A673 (cell line): ENCODE measurements around the gene CENPF. TPM values are rescaled to one million over a fixed set of nuclear protein-coding genes. Genes with fewer than 3 reads are reported as not detected.

Experiments used
- BruUV-seq: library from RNA; stranded (reverse); fragments of 400-500 nt; replicated peaks from 2 replicates; lab custom pipeline; 2021; lab: Mats Ljungman, UMichigan
- CTCF ChIA-PET: fragments of 300-600 bp; sonication (Branson Sonifier 250); formaldehyde crosslinking; loops from one replicate; lab custom pipeline; 2022; ENCODE audit warnings: antibody characterized with exemption; lab: Charles Lee
- POLR2A ChIA-PET: fragments of 300-600 bp; sonication (Branson Sonifier 250); formaldehyde crosslinking; loops from one replicate; lab custom pipeline; 2022; ENCODE audit warnings: antibody characterized with exemption; ENCODE audit not compliant: low non-redundant PET; lab: Charles Lee
- DNase-seq: peaks from one replicate; pipeline ENCODE4 v3.0.0-alpha.2; 2015; ENCODE audit warnings: low spot score
- H3K27ac ChIP-seq: fragments of 200-600 bp; sonication (generic); 2 replicates; pipeline ENCODE4 v1.5.1; 2016; ENCODE audit warnings: mixed run types, low read depth, mild to moderate bottlenecking, mixed read lengths, antibody characterized with exemption, low read length; ENCODE audit not compliant: poor library complexity, severe bottlenecking
- H3K27me3 ChIP-seq: fragments of 200-600 bp; sonication (generic); replicated peaks from 2 replicates; pipeline ENCODE4 v1.6.1; 2017; ENCODE audit warnings: mixed run types, low read depth, mild to moderate bottlenecking, mixed read lengths, antibody characterized with exemption, low read length; ENCODE audit not compliant: insufficient read depth, poor library complexity
- H3K36me3 ChIP-seq: fragments of 200-600 bp; sonication (generic); 2 replicates; pipeline ENCODE4 v1.6.1; 2016; ENCODE audit warnings: mixed run types, mild to moderate bottlenecking, mixed read lengths, antibody characterized with exemption, low read length; ENCODE audit not compliant: insufficient read depth, poor library complexity, severe bottlenecking
- H3K4me1 ChIP-seq: fragments of 200-600 bp; sonication (generic); 2 replicates; pipeline ENCODE4 v1.6.1; 2017; ENCODE audit warnings: mixed run types, mild to moderate bottlenecking, mixed read lengths, antibody characterized with exemption, low read length; ENCODE audit not compliant: insufficient read depth, poor library complexity, severe bottlenecking
- H3K4me3 ChIP-seq: fragments of 200-600 bp; sonication (generic); 2 replicates; pipeline ENCODE4 v1.5.1; 2016; ENCODE audit warnings: low read depth, mixed run types, mild to moderate bottlenecking, mixed read lengths, low read length; ENCODE audit not compliant: poor library complexity, severe bottlenecking
- H3K9me3 ChIP-seq: fragments of 200-600 bp; sonication (generic); 2 replicates; pipeline ENCODE4 v1.6.1; 2016; ENCODE audit warnings: mixed run types, low read depth, mild to moderate bottlenecking, mixed read lengths, antibody characterized with exemption, low read length; ENCODE audit not compliant: poor library complexity, severe bottlenecking
- EZH2 ChIP-seq: fragments of 200-600 bp; sonication (generic); IDR thresholded peaks from 2 replicates; pipeline ENCODE4 v1.6.1; 2017; ENCODE audit warnings: borderline replicate concordance, low read depth, mild to moderate bottlenecking, mixed read lengths, antibody characterized with exemption, low read length; ENCODE audit not compliant: poor library complexity, severe bottlenecking
- intact Hi-C: fragments of 100-400 bp; cut with micrococcal nuclease; formaldehyde crosslinking; loops from one replicate; pipeline ENCODE4 v1.10.0; 2022; ENCODE audit not compliant: unreplicated experiment
- total RNA-seq: library from RNA; stranded (reverse); gene quantifications from 2 replicates; pipeline ENCODE4 v1.2.3, GENCODE V29; 2021
- TF ChIP-seq, protein P1 (sequence below): fragments of 300-800, 200-600 bp; sonication (generic); conservative IDR thresholded peaks from 2 replicates; pipeline ENCODE4 v1.5.1; 2017; ENCODE audit warnings: low read depth, mild to moderate bottlenecking, antibody characterized with exemption, low read length, moderate library complexity, mixed read lengths

The CENPF gene
- total RNA-seq, 1 experiment from 2014 or later: 273 TPM

DNA sequence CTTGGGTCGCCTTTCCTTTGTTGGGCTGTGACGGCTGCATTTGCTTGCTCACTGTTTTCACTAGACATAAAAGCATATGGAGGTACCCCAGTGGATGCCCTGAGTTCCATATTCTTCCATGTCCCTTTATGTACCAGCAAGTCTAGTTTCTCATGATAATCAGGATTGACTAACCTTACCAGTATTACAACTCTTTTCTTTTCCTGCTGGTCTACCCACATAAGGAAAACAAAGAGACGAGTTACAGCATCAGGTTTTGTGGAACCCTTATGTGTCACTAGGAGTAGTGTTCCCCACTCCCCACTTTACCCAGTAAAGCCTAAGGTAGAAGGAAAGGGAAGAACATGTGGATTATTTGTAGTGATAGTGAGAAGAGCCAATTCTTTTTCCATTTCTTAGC lies 16.4 kb upstream of the CENPF start:
- ChIA-PET CTCF (interaction anchor here (1.1 to 4.0 kb wide), 2 partner anchors 198 to 254 kb away, joined by 4 to 62 read pairs; no protein-coding TSS in a partner anchor), POLR2A (no interaction called here)
- Histone ChIP-seq H3K27me3 (no peaks in the 10 kb centered on the region), H3K4me3 (no peak overlapping the region), H3K4me1 (peaks cover 35% of the 10 kb centered on the region), H3K36me3 (no peaks in the 10 kb centered on the region), H3K9me3 (no peaks in the 10 kb centered on the region), H3K27ac (no peak overlapping the region)
- BruUV-seq: no TSS peak
- TF ChIP-seq EZH2: no peak
- TF ChIP-seq, protein P1, sequence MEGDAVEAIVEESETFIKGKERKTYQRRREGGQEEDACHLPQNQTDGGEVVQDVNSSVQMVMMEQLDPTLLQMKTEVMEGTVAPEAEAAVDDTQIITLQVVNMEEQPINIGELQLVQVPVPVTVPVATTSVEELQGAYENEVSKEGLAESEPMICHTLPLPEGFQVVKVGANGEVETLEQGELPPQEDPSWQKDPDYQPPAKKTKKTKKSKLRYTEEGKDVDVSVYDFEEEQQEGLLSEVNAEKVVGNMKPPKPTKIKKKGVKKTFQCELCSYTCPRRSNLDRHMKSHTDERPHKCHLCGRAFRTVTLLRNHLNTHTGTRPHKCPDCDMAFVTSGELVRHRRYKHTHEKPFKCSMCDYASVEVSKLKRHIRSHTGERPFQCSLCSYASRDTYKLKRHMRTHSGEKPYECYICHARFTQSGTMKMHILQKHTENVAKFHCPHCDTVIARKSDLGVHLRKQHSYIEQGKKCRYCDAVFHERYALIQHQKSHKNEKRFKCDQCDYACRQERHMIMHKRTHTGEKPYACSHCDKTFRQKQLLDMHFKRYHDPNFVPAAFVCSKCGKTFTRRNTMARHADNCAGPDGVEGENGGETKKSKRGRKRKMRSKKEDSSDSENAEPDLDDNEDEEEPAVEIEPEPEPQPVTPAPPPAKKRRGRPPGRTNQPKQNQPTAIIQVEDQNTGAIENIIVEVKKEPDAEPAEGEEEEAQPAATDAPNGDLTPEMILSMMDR: no peak
- intact Hi-C loops: loop anchor here (5.0 kb wide), 2 partner anchors 324 to 374 kb away; no protein-coding TSS in a partner anchor
- no peak for DNase-seq

DNA sequence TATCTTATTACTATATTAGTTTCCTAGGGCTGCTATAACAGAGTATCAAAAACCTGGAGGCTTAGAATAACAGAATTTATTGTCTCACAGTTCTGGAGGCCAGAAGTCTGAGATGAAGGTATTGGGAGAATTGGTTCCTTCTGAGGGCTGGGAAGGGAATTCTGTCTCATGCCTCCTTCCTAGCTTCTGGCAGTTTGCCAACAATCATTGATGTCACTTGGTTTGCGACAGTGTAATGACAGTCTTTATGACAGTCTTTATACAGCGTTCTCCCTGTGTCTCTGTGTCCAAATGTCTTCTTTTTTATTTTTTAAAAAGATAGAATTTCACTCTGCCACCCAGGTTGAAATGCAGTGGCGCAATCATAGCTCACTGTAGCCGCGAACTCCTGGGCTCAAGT lies 15.8 kb upstream of the CENPF start:
- Histone ChIP-seq H3K27me3 (no peaks in the 10 kb centered on the region), H3K9me3 (no peaks in the 10 kb centered on the region), H3K27ac (no peak overlapping the region), H3K4me3 (no peak overlapping the region), H3K36me3 (no peaks in the 10 kb centered on the region), H3K4me1 (peaks cover 29% of the 10 kb centered on the region)
- BruUV-seq: no TSS peak
- intact Hi-C loops: loop anchor here (5.0 kb wide), 2 partner anchors 325 to 375 kb away; no protein-coding TSS in a partner anchor
- ChIA-PET CTCF (interaction anchor here (1.1 kb wide), 1 partner anchor 198 kb away, joined by 4 read pairs; no protein-coding TSS in a partner anchor), POLR2A (no interaction called here)
- peak; percentile 51 for DNase-seq
- TF ChIP-seq, protein P1: no peak
- TF ChIP-seq EZH2: no peak

DNA sequence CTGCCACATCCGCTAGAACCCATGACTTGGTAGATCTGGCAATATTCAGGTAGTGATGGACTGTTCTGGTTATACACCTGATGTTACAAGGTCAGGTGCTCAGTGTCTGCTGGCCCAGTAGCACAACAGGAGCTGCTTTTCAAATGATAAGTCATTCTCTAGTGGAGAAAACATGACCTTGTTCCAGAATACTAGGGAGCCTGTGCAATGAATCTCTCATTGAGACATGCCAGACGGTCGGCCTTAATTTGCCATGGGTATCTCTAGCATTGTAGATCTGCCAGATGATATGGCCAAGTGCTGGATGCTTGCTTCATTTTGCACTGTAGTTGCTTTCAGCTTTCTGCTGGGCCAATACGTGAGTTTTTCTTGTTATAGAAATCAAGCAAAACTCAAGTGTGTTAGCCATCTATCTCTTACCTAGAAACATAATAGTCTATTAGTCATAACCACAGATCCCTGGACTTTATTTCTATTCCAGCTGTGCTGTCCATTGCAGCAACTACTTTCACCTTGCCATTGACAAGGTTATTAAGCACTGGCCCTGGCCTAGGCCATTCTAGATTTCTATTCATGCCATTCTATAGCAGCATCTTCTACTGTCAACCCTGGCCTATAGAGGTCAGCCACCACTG lies 13.9 kb upstream of the CENPF start:
- Histone ChIP-seq H3K27ac (no peak overlapping the region), H3K4me3 (no peak overlapping the region), H3K27me3 (no peaks in the 10 kb centered on the region), H3K36me3 (no peaks in the 10 kb centered on the region), H3K4me1 (peaks cover 14% of the 10 kb centered on the region), H3K9me3 (no peaks in the 10 kb centered on the region)
- CTCF ChIA-PET: no interaction called here
- intact Hi-C loops: loop anchor here (5.0 kb wide), 2 partner anchors 327 to 377 kb away; no protein-coding TSS in a partner anchor
- BruUV-seq: no TSS peak
- DNase-seq: no peak
- TF ChIP-seq, protein P1: no peak
- no peak for TF ChIP-seq EZH2
- POLR2A ChIA-PET: no interaction called here
